Common myeloid progenitor, CD34-positive (primary cell): ENCODE data around the gene ARHGAP11A.
A peak's percentile ranks its signal among the peaks of the same experiment; 100 is the strongest.
"Not testable (repeated sequence)": the region's sequence is repeated elsewhere in the genome, so short reads cannot be mapped to it uniquely, and the experiment has no call there.

Source experiments
- CTCF ChIA-PET: fragments of 350-600 bp; sonication (Branson Sonifier 250); formaldehyde crosslinking; loops from one replicate; lab custom pipeline; 2021; ENCODE audit warnings: antibody characterized with exemption; lab: Charles Lee
- POLR2A ChIA-PET: fragments of 350-600 bp; sonication (Branson Sonifier 250); formaldehyde crosslinking; loops from one replicate; lab custom pipeline; 2021; ENCODE audit warnings: antibody characterized with exemption; lab: Charles Lee
- DNase-seq, 3 donors: peaks; one replicate each; pipeline versions ENCODE4 v3.0.0 to v3.0.0-alpha.2; 2013
- H3K27ac ChIP-seq, 2 experiments: 1 replicate in 1 of 2; 2 replicates in 1 of 2; pipeline ENCODE4 v1.7.0; 2013; ENCODE audit warnings: inconsistent platforms in 2 of 2, low read length in 2 of 2, mild to moderate bottlenecking in 2 of 2, low read depth in 1 of 2, moderate library complexity in 1 of 2; ENCODE audit not compliant: severe bottlenecking in 2 of 2, insufficient read depth in 1 of 2, poor library complexity in 1 of 2
- H3K27me3 ChIP-seq, 5 experiments: replicated peaks in 2 of 5; 1 replicate in 3 of 5; 2 replicates in 2 of 5; pipeline versions ENCODE4 v1.6.1 to v1.7.0; 2013; ENCODE audit warnings: low read length in 4 of 5, mild to moderate bottlenecking in 2 of 5, moderate library complexity in 2 of 5, inconsistent platforms in 1 of 5; ENCODE audit not compliant: insufficient read depth in 5 of 5, control insufficient read depth in 4 of 5
- H3K36me3 ChIP-seq, 4 experiments: 1 replicate in 2 of 4; 2 replicates in 2 of 4; pipeline versions ENCODE4 v1.6.1 to v1.7.0; 2013; ENCODE audit warnings: low read length in 3 of 4, control low read depth in 1 of 4, mild to moderate bottlenecking in 1 of 4; ENCODE audit not compliant: control insufficient read depth in 4 of 4, insufficient read depth in 4 of 4
- H3K4me1 ChIP-seq, 4 experiments: 1 replicate in 3 of 4; 2 replicates in 1 of 4; pipeline versions ENCODE4 v1.6.1 to v1.7.1; 2013; ENCODE audit warnings: low read length in 3 of 4, mild to moderate bottlenecking in 3 of 4, control low read depth in 1 of 4, inconsistent platforms in 1 of 4, moderate library complexity in 1 of 4; ENCODE audit not compliant: control insufficient read depth in 4 of 4, insufficient read depth in 4 of 4; ENCODE audit errors: control extremely low read depth in 1 of 4
- H3K4me3 ChIP-seq, 7 experiments: 1 replicate in 4 of 7; 2 replicates in 3 of 7; pipeline versions ENCODE4 v1.5.1 to v1.7.0; 2013; ENCODE audit warnings: mild to moderate bottlenecking in 7 of 7, low read length in 6 of 7, moderate library complexity in 6 of 7, inconsistent platforms in 2 of 7, low read depth in 2 of 7, control low read depth in 1 of 7; ENCODE audit not compliant: insufficient read depth in 4 of 7, control insufficient read depth in 1 of 7; ENCODE audit errors: extremely low read depth in 1 of 7
- H3K9me3 ChIP-seq, 5 experiments: 1 replicate in 4 of 5; 2 replicates in 1 of 5; pipeline versions ENCODE4 v1.6.1 to v1.7.1; 2013; ENCODE audit warnings: low read length in 4 of 5, mild to moderate bottlenecking in 2 of 5, inconsistent platforms in 1 of 5, low read depth in 1 of 5, moderate library complexity in 1 of 5; ENCODE audit not compliant: control insufficient read depth in 4 of 5, insufficient read depth in 2 of 5; ENCODE audit errors: control extremely low read depth in 1 of 5
- WGBS: methylation state at CpG from one replicate; pipeline ENCODE4 v1.1.5; 2013; ENCODE audit not compliant: insufficient coverage; 5-methylcytosine and 5-hydroxymethylcytosine counted together

ARHGAP11A gene

DNA sequence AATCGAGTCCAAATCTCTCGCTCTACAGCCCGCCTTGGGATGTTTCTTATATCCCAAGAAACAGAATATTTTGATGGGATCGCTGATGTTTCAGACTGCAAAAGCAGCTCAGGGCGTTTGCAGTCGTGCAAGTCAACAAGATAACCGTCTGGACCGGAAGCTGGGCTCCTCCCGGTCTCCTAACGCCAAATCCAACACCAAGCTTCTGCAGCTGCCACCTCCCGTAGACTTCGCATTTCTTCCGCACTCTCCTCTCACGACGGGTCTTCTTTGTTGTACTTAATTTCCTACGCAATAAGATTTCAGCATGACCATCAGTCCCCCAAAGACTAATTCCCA, 623 bp upstream of the ARHGAP11A start:
- DNase-seq, CTCF ChIA-PET, POLR2A ChIA-PET: not testable (repeated sequence)

GRCh38 chr15:32615871-32616426, 645 bp downstream of the ARHGAP11A start:
- H3K4me1 ChIP-seq, H3K27me3 ChIP-seq, H3K9me3 ChIP-seq, POLR2A ChIA-PET, H3K36me3 ChIP-seq, CTCF ChIA-PET: not testable (repeated sequence)
- DNase-seq = peak in 2 of 3 donors; percentile 1 to 31
- peak overlapping the region; percentile 40 to 94 for H3K27ac ChIP-seq
- H3K4me3 ChIP-seq = peak overlapping the region; percentile 61 to 96 (median 86)
- 0% methylated on average over 4 of the region's 24 CpGs for WGBS

More for the DNA sequence above, 623 bp upstream of the ARHGAP11A start:
- Histone ChIP-seq H3K4me3 (peak overlapping the region in 6 of 7 experiments; percentile 72 to 96 (median 86)), H3K27ac (peak overlapping the region; percentile 88 to 94)
- H3K36me3 ChIP-seq, H3K27me3 ChIP-seq, H3K4me1 ChIP-seq, H3K9me3 ChIP-seq: not testable (repeated sequence)
- 0% methylated on average over 1 of the region's 16 CpGs for WGBS

DNA sequence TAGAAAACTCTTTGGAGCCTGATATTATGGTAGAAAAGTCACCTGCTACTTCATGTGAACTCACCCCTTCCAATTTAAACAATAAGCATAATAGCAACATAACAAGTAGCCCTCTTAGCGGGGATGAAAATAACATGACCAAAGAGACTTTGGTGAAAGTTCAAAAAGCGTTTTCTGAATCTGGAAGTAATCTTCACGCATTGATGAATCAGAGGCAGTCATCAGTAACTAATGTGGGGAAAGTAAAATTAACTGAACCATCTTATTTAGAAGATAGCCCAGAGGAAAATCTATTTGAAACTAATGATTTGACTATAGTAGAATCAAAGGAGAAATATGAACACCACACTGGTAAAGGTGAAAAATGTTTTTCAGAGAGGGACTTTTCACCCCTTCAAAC, 21.1 kb downstream of the ARHGAP11A start:
- no peak overlapping the region for H3K4me3 ChIP-seq
- POLR2A ChIA-PET = no interaction called here
- WGBS = no CpG with 5 or more reads among the region's 3 CpGs
- no peaks in the 10 kb centered on the region for H3K9me3 ChIP-seq
- H3K27me3 ChIP-seq = peaks cover 0 to 5% (median 3%) of the 10 kb centered on the region in 5 experiments
- peaks cover 22 to 61% (median 37%) of the 10 kb centered on the region in 4 experiments for H3K36me3 ChIP-seq
- no peak for DNase-seq
- CTCF ChIA-PET = no interaction called here
- H3K27ac ChIP-seq = no peak overlapping the region
- H3K4me1 ChIP-seq = peaks cover 0 to 1% (median under 1%) of the 10 kb centered on the region in 4 experiments

- Histone ChIP-seq H3K27ac (no peak overlapping the region), H3K36me3 (peaks cover 22 to 61% (median 37%) of the 10 kb centered on the region in 4 experiments), H3K4me3 (no peak overlapping the region), H3K9me3 (no peaks in the 10 kb centered on the region), H3K27me3 (peaks cover 0 to 11% (median 3%) of the 10 kb centered on the region in 5 experiments), H3K4me1 (peaks cover 0 to 7% (median 2%) of the 10 kb centered on the region in 4 experiments)
- no peak for DNase-seq
- POLR2A ChIA-PET = no interaction called here
- CTCF ChIA-PET = no interaction called here
- WGBS = 100% methylated on average over 5 of the region's 8 CpGs
Observed at GRCh38 chr15:32636908-32637567, 21.7 kb downstream of the ARHGAP11A start.

DNA sequence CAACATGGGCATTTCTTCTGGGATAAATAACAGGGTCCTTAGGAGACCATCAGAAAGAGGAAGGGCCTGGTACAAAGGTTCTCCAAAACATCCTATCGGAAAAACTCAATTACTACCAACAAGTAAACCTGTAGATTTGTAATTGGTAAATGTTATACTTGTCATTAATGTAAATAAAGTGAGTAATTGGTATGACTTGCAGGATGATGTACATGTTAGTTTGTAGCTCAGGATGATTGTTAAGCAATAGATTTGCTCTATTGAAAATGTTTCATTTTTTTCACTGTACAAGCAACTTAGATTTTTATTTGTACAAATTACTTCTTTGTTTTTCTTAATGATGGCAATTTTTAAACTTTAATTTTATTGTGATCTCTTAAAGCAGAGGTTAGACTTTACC, 22.4 kb downstream of the ARHGAP11A start:
- H3K4me3 ChIP-seq = no peak overlapping the region
- ChIA-PET CTCF (no interaction called here), POLR2A (no interaction called here)
- no peak overlapping the region for H3K27ac ChIP-seq
- peaks cover 22 to 61% (median 37%) of the 10 kb centered on the region in 4 experiments for H3K36me3 ChIP-seq
- no CpG with 5 or more reads among the region's 1 CpG for WGBS
- peaks cover 0 to 15% (median 3%) of the 10 kb centered on the region in 5 experiments for H3K27me3 ChIP-seq
- DNase-seq = no peak
- H3K9me3 ChIP-seq = no peaks in the 10 kb centered on the region
- peaks cover 0 to 7% (median 2%) of the 10 kb centered on the region in 4 experiments for H3K4me1 ChIP-seq

DNA sequence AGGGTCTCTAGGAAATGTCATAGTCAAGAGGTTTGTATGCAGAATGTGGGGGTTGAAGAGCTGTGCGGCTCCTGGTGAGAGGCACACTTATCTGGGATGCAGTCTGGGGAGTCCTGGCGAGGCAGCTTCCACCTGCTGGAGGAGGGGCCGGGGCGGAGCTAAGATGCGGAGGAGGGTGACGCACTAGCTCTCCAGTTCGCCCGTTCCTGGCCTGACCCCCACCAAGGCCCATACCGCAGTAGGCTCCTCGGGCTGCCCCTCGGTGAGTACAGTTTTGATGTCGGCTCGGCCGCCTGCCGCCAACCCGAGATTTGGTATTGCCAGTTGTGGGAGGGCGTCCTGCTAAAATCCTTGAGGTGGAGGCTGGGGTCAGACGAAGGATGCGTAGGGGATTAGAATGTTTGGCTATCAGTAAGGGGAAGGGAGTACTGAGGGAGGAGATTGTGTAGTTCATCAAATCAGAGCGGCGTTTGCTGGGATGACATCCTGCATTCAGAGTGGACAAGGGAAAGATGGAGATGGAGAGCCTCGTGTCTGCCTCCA, 26.3 kb downstream of the ARHGAP11A start, which contains the start of gene SCG5:
Gene SCG5, plus strand, starts transcription at position 194 of the 543 bp plus-strand sequence. CDS start 1,883 bp downstream, outside the sequence.
- H3K9me3 ChIP-seq = no peaks in the 10 kb centered on the region

More for the DNA sequence above, 26.3 kb downstream of the ARHGAP11A start, which contains the start of gene SCG5:
- Histone ChIP-seq H3K36me3 (peaks cover 10 to 28% (median 15%) of the 10 kb centered on the region in 4 experiments), H3K4me1 (peaks cover 0 to 7% (median 2%) of the 10 kb centered on the region in 4 experiments), H3K27ac (no peak within 1 kb of the TSS), H3K27me3 (peaks cover 0 to 15% (median 3%) of the 10 kb centered on the region in 5 experiments), H3K4me3 (peak within 1 kb of the TSS in 4 of 7 experiments; percentile 33 to 66 (median 54))
- peak in 2 of 3 donors; percentile 10 to 16 for DNase-seq
- POLR2A ChIA-PET = no interaction called here
- WGBS = 32% methylated on average over 21 of the region's 22 CpGs
- CTCF ChIA-PET = interaction anchor here (0.7 to 1.8 kb wide), 4 partner anchors 8 to 492 kb away, joined by 3 to 5 read pairs (median 4); no protein-coding TSS in a partner anchor
